ENCODE measurements around the gene NT5M.

The NT5M gene

DNA sequence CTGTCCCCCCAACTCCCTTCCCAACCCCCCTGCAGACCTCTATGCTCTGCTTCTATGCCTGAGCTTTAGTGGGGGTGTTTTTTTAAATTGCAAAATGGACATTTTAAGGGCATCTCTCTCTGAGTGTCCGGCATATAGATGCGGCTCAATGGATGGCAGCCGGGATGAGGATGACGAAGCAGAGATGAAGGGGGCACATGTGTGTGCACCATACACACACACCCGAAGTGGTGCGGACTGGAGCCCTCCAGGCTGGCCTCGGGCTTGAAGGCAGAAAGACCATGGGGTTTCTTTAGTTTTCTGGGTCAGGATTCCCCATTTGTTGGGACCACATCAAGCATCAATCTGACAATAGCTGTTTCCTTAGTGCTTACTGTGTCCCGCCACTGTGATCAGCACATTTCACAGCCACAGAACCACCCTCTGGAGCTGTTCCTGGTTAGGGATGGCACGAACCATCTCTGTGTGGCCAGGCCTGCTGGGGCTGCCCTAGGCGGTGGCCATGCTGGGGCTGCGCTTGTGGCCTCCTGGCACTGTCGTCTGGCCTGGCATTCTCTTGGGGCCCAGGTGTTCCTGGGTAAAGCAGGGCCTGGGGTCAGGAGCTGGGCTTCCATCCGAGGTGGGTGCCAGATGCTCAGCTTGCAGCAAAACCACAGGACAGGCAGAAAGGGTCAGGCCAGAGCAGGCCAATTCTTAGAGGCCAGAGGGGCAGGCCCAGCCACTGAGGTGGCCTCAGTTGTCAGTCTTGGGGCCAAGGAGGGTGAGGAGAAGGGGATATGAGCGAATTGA, 49.9 kb downstream of the NT5M start:
- Mint-ChIP-seq H3K4me1 (peaks cover 3% of the 10 kb centered on the region), H3K36me3 (ENCODE audit: low read depth) (no peaks in the 10 kb centered on the region)
- no peak for ATAC-seq

DNA sequence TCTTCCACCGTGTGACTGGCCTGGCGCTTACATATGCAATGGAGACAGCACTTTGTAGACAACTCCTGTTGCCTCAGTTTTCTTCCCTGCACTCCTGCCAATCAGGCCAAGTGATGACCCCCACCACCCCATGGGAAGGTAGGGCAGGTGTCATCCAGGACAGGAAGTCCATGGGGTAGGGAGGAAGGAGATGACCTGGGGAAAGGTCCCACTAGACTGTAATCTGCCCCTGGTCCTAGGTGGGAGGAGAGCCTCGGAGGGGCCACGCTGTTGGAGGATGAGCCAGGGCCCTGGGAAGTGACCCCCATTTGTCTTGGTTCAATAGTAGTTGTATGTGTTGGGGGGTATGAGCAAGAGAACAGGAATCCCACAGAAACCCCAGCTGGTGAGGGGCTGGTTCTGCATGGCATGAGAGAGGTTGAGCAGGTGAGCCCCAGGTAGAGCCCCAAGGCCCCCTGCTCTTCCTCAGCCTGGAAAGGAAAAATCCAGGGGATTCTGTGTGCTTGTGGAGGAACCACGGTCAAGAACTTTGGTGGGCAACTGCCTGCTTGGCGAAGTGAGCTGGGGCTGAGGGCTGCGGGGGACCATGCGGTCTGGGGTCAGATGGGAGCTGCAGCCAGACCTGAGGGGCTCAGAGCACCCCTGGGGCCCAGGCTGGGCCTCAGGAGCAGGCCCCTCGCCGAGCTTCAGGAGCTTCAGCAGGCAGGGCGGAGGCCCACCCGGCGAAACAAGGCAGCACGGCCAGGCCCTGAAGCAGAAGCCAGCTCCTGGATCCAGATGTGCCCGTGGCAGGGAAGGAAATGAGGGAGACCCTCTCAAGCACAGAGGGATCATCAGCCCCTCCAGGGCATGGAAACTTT, 50.7 kb downstream of the NT5M start:
- DNase-seq (no peak), ATAC-seq (no peak)
- no peaks in the 10 kb centered on the region for H3K27me3 Mint-ChIP-seq
- H3K4me1 Mint-ChIP-seq = peaks cover 3% of the 10 kb centered on the region
- no peaks in the 10 kb centered on the region for H3K36me3 Mint-ChIP-seq (ENCODE audit: low read depth)
- H3K27ac Mint-ChIP-seq = no peak overlapping the region
- H3K9me3 Mint-ChIP-seq = no peaks in the 10 kb centered on the region
- H3K4me3 Mint-ChIP-seq = no peak overlapping the region

More for the DNA sequence above, 49.9 kb downstream of the NT5M start:
- H3K27ac Mint-ChIP-seq = no peak overlapping the region
- H3K9me3 Mint-ChIP-seq = no peaks in the 10 kb centered on the region
- no peak overlapping the region for H3K4me3 Mint-ChIP-seq
- H3K27me3 Mint-ChIP-seq = no peaks in the 10 kb centered on the region
- DNase-seq = no peak

DNA sequence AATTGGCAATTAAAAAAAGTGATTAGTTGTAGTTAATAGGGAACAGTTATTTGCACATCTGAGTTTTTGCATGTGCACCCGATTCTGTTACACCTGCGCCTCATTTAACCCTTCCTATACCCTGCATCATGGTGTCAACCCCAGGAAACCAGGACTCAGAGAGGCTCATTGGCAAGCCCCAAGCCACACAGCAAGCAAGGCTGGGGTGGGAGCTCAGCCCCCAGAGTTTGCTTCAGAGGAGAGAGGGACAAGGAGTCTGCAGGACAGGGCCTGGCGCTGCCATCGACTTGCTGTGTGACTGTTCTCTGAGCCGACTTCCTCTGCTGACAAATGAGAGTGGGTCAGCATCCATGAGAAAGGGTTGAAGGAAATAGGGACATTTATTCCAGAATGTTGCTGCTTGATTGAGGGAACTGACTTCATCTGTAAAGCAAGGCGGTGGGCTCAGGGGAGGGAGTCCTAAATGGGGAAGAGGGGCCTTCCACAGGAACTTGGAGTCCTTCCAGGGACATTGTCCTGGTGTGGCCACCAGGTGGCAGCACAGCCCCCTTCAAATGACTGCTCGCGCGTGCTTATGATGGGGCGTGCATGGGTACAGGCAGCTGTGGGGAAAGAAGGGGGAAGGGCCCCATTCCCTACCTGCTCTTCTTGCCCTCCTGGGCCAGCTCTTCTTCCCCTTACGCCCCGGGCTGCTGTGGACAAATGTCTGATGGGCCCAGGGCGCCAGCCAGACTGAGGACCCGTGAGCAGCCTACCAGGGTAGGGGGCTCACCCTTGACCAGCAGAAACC, 51.6 kb downstream of the NT5M start:
- peaks cover 3% of the 10 kb centered on the region for H3K4me1 Mint-ChIP-seq
- H3K4me3 Mint-ChIP-seq = no peak overlapping the region
- H3K36me3 Mint-ChIP-seq (ENCODE audit: low read depth) = no peaks in the 10 kb centered on the region
- peak; percentile 79 for DNase-seq
- no peaks in the 10 kb centered on the region for H3K27me3 Mint-ChIP-seq
- H3K9me3 Mint-ChIP-seq = peaks cover 5% of the 10 kb centered on the region
- no peak overlapping the region for H3K27ac Mint-ChIP-seq
- ATAC-seq = peak; percentile 29

DNA sequence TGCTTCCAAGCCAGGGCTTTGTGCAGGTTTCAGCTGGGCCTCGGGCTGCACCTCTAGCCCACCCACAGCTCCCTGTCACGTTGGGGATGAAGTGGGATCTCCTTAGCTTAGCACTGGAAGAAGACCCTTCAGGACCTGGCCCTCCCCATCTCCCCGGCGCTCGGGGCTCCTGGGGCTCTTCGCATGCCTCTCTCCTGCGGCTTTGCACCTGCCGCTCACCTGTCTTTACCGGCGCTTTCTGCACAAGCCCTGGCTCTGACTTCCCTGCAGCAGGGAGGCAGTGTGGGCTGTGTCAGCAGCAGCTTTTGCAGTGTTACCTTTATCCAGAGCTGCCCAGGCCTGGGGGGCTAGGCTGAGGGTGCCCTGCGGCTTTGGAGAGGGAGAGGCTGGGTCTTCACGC, 52.3 kb downstream of the NT5M start:
- no peak overlapping the region for H3K27ac Mint-ChIP-seq
- no peak for ATAC-seq
- H3K27me3 Mint-ChIP-seq = no peaks in the 10 kb centered on the region
- no peak overlapping the region for H3K4me3 Mint-ChIP-seq
- peaks cover 12% of the 10 kb centered on the region for H3K9me3 Mint-ChIP-seq
- H3K4me1 Mint-ChIP-seq = peaks cover 3% of the 10 kb centered on the region
- DNase-seq = no peak
- H3K36me3 Mint-ChIP-seq (ENCODE audit: low read depth) = no peaks in the 10 kb centered on the region

GRCh38 chr17:17356149-17356930, 53.2 kb downstream of the NT5M start:
- H3K36me3 Mint-ChIP-seq (ENCODE audit: low read depth) = no peaks in the 10 kb centered on the region
- H3K27me3 Mint-ChIP-seq = peaks cover 3% of the 10 kb centered on the region
- peaks cover 15% of the 10 kb centered on the region for H3K9me3 Mint-ChIP-seq
- ATAC-seq (peak; percentile 83), DNase-seq (peak; percentile 68)
- no peak overlapping the region for H3K4me3 Mint-ChIP-seq
- peaks cover 3% of the 10 kb centered on the region for H3K4me1 Mint-ChIP-seq
- no peak overlapping the region for H3K27ac Mint-ChIP-seq

GRCh38 chr17:17356931-17357270, 53.7 kb downstream of the NT5M start:
- ATAC-seq (no peak), DNase-seq (no peak)
- Mint-ChIP-seq H3K36me3 (ENCODE audit: low read depth) (no peaks in the 10 kb centered on the region), H3K4me1 (peaks cover 3% of the 10 kb centered on the region), H3K9me3 (peaks cover 15% of the 10 kb centered on the region), H3K27ac (no peak overlapping the region), H3K27me3 (peaks cover 3% of the 10 kb centered on the region), H3K4me3 (no peak overlapping the region)

DNA sequence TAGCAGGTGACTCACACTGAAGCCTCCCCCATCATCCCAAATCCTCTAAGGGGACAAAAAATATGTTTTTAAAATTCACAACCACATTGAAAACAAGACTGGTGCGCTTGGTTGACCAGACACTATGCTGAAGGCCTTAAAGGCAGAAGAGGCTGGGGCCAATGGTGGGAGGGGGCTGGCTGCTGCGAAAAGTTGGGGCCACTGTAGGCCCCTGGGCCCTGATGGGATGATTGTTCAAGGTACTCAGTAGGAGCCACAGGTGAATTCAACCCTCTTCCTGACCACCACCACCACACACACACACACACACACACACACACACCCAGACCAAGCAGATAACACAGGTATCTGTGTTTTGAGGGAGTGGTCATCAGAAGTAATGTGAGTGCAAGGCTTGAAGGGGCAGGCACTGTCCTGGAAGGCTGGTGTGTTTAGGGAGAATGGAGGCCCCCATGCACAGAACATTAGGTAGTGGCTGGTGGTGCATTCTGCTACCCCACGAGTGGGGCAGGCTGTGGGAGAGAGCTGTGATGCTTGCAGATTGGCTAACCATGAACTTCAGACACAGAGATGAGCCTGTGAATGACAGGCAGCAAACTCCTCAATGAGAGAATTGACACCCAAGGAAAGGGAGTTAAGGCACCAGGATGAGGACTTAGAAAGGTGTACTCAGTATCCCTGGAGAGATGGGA, 55.0 kb downstream of the NT5M start:
- Mint-ChIP-seq H3K27me3 (peaks cover 3% of the 10 kb centered on the region), H3K4me3 (no peak overlapping the region), H3K9me3 (peaks cover 15% of the 10 kb centered on the region), H3K4me1 (peaks cover 3% of the 10 kb centered on the region), H3K27ac (no peak overlapping the region), H3K36me3 (ENCODE audit: low read depth) (no peaks in the 10 kb centered on the region)
- no peak for DNase-seq
- no peak for ATAC-seq

GRCh38 chr17:17358866-17359265, 55.7 kb downstream of the NT5M start:
- DNase-seq (no peak), ATAC-seq (no peak)
- Mint-ChIP-seq H3K27ac (no peak overlapping the region), H3K36me3 (ENCODE audit: low read depth) (no peaks in the 10 kb centered on the region), H3K27me3 (peaks cover 3% of the 10 kb centered on the region), H3K4me3 (no peak overlapping the region), H3K9me3 (peaks cover 15% of the 10 kb centered on the region), H3K4me1 (peaks cover 3% of the 10 kb centered on the region)

DNA sequence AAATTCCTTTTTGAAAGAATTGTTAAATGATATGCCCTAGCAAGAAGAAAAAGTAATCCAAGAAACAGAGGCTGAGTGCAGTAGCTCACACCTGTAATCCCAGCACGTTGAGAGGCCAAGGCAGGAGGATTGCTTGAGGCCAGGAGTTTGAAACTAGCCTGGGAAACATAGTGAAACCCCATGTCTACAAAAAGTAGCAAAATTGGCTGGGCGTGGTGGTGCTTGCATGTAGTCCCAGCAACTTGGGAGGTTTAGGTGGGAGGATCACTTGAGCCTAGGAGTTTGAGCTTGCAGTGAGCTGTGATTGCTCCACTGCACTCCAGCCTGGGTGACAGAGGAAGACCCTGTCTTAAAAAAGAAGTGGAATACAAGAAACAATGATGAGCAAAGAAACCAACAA, 56.1 kb downstream of the NT5M start:
- peaks cover 3% of the 10 kb centered on the region for H3K27me3 Mint-ChIP-seq
- H3K9me3 Mint-ChIP-seq = peaks cover 15% of the 10 kb centered on the region
- no peak overlapping the region for H3K27ac Mint-ChIP-seq
- H3K36me3 Mint-ChIP-seq (ENCODE audit: low read depth) = no peaks in the 10 kb centered on the region
- ATAC-seq (no peak), DNase-seq (no peak)
- peaks cover 3% of the 10 kb centered on the region for H3K4me1 Mint-ChIP-seq
- H3K4me3 Mint-ChIP-seq = no peak overlapping the region

DNA sequence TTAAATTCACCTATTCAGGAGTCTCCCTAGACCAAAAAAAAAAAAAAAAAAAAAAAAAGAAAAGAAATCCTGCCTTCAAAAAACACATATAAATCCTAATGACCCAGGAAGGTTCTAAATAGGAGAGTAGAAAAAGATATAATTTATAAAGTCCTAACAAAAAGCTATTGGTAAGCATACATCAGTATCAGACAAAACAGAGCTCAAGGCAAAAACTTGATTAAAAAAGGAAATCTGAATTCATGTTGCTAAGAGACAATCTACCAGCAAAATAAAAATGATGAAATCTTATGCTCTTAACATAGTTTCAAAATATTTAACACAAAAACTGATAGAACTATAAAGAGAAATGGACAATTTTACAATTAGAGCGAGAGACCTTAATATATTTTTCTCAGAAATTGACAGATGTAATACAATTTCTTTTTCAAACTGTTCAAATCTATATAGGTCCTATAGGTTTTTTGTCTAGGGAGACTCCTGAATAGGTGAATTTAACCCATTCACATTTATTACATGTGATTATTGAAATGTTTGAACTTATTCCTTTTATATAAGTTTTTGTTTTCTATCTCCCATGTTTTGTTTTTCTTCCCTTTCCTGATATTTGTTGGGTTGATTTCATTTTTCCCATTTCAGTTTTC, 57.0 kb downstream of the NT5M start:
- DNase-seq (no peak), ATAC-seq (no peak)
- Mint-ChIP-seq H3K4me3 (no peak overlapping the region), H3K36me3 (ENCODE audit: low read depth) (no peaks in the 10 kb centered on the region), H3K27ac (no peak overlapping the region), H3K9me3 (peaks cover 15% of the 10 kb centered on the region), H3K27me3 (peaks cover 3% of the 10 kb centered on the region), H3K4me1 (peaks cover 2% of the 10 kb centered on the region)

- peaks cover 4% of the 10 kb centered on the region for H3K27me3 Mint-ChIP-seq
- no peak for ATAC-seq
- no peak overlapping the region for H3K4me3 Mint-ChIP-seq
- no peaks in the 10 kb centered on the region for H3K36me3 Mint-ChIP-seq (ENCODE audit: low read depth)
- H3K4me1 Mint-ChIP-seq = no peaks in the 10 kb centered on the region
- H3K27ac Mint-ChIP-seq = no peak overlapping the region
- DNase-seq = no peak
- peaks cover 15% of the 10 kb centered on the region for H3K9me3 Mint-ChIP-seq
Observed at GRCh38 chr17:17361543-17361866, 58.3 kb downstream of the NT5M start.

DNA sequence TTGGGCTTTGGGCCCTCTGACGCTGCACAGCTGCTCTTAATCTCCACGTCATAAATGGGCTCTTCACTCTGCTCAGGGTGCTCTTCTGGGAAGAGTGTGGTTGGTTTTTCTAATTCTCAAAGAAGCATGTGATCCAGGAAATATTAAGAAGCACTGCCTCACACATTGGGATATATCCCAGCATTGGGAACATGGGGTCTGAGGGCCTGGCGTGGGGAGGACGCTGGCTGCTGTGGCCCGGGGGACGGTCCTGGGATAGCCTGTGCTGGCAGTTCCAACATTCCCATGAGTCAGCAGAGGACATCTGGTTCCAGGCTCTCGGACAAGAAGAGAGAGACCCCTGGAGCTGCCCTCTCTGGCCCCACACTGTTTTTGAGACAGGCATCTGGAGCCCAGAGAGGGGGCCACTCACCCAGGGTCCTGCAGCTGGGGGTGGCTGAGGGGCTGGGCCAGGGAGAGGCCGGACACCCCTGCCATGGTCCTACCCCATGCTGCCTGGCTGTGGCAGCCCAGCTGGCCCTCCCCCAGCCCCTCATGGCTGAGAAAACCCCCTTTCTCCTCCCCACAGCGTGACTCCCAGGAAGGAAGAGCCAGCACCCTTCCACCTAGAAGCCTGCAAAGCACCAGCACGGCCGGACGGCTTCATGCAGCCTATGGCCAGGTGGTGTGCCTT, 58.8 kb downstream of the NT5M start:
- no peak for ATAC-seq
- H3K4me3 Mint-ChIP-seq = no peak overlapping the region
- peaks cover 4% of the 10 kb centered on the region for H3K27me3 Mint-ChIP-seq
- DNase-seq = no peak
- H3K4me1 Mint-ChIP-seq = no peaks in the 10 kb centered on the region
- peaks cover 15% of the 10 kb centered on the region for H3K9me3 Mint-ChIP-seq
- H3K36me3 Mint-ChIP-seq (ENCODE audit: low read depth) = no peaks in the 10 kb centered on the region
- no peak overlapping the region for H3K27ac Mint-ChIP-seq

GRCh38 chr17:17362540-17362930, 59.4 kb downstream of the NT5M start:
- Mint-ChIP-seq H3K4me1 (no peaks in the 10 kb centered on the region), H3K4me3 (no peak overlapping the region), H3K27me3 (peaks cover 4% of the 10 kb centered on the region), H3K9me3 (peaks cover 15% of the 10 kb centered on the region), H3K36me3 (ENCODE audit: low read depth) (no peaks in the 10 kb centered on the region), H3K27ac (no peak overlapping the region)
- no peak for ATAC-seq
- DNase-seq = no peak

Data from activated naive CD8-positive, alpha-beta T cell treated with anti-CD3 and anti-CD28 coated beads, Interleukin-2, amount 50 U/mL, for 24 hours (primary cell).